A549 (cell line): ENCODE data around the gene TCTA. TPM values are rescaled to one million over a fixed set of nuclear protein-coding genes. Genes with fewer than 3 reads are reported as not detected.
"Not testable (repeated sequence)": the region's sequence is repeated elsewhere in the genome, so short reads cannot be mapped to it uniquely, and the experiment has no call there.

Source experiments
- ATAC-seq, 2 experiments: fragments of 200-7000 bp in 1 of 2; fragments of >200 bp in 1 of 2; cut with Nextera tagmentation in 1 of 2; cut with Tn5 transposase in 1 of 2; 3 replicates each; pipeline versions ENCODE4 v1.8.0 to v1.9.1; 2018 to 2020; ENCODE audit warnings: mild to moderate bottlenecking in 1 of 2, moderate library complexity in 1 of 2
- CTCF ChIA-PET: fragments of 300-600 bp; sonication (Branson Sonifier 250); formaldehyde crosslinking; extraction: SDS; loops from one replicate; lab custom pipeline; 2021; ENCODE audit warnings: antibody characterized with exemption, inconsistent platforms; lab: Yijun Ruan, JAX
- POLR2A ChIA-PET: fragments of 350-600 bp; formaldehyde crosslinking; extraction: SDS; loops from one replicate; lab custom pipeline; 2021; ENCODE audit warnings: antibody characterized with exemption, inconsistent platforms; lab: Yijun Ruan, JAX
- DNase-seq, 2 experiments: peaks; one replicate each; pipeline versions ENCODE4 v3.0.0 to v3.0.0-alpha.2; 2011 to 2016; ENCODE audit warnings: low read depth in 1 of 2, low spot score in 1 of 2
- FAIRE-seq: peaks from 2 replicates; lab custom pipeline; 2011; peaks lifted over from hg19 to GRCh38; lab: Jason Lieb, UNC
- H3K27ac ChIP-seq, 2 experiments: fragments of >200 bp; sonication (Bioruptor Twin); formaldehyde crosslinking; 3 replicates each; pipeline ENCODE4 v1.5.1; 2016 to 2017
- H3K4me1 ChIP-seq: fragments of >200 bp; sonication (Bioruptor Twin); formaldehyde crosslinking; 3 replicates; pipeline ENCODE4 v1.6.1; 2016
- H3K4me2 ChIP-seq: fragments of >200 bp; sonication (Bioruptor Twin); formaldehyde crosslinking; 3 replicates; pipeline ENCODE4 v1.6.1; 2016
- H3K4me3 ChIP-seq: fragments of >200 bp; sonication (Bioruptor Twin); formaldehyde crosslinking; 3 replicates; pipeline ENCODE4 v1.5.1; 2016
- H3K9me3 ChIP-seq: fragments of >200 bp; sonication (Bioruptor Twin); formaldehyde crosslinking; 3 replicates; pipeline ENCODE4 v1.6.1; 2016
- BHLHE40 ChIP-seq: IDR thresholded peaks from 2 replicates; pipeline ENCODE4 v1.6.1; 2012; ENCODE audit warnings: low read depth, low read length, inconsistent platforms
- CBX8 ChIP-seq: fragments of 200-600 bp; sonication (generic); IDR thresholded peaks from 2 replicates; pipeline ENCODE4 v1.6.1; 2016
- CEBPB ChIP-seq, 2 experiments: fragments of >200 bp in 1 of 2; sonication (Bioruptor Twin) in 1 of 2; formaldehyde crosslinking in 1 of 2; IDR thresholded peaks; 2 replicates each; pipeline ENCODE4 v1.6.1; 2012 to 2016
- CHD2 ChIP-seq: fragments of 150-350 bp; IDR thresholded peaks from 2 replicates; pipeline ENCODE4 v1.6.1; 2014; ENCODE audit warnings: low read length; ENCODE audit not compliant: partially characterized antibody
- EP300 ChIP-seq, 2 experiments: fragments of >200 bp; sonication (Bioruptor Twin); formaldehyde crosslinking; IDR thresholded peaks; 2 replicates in 1 of 2; 3 replicates in 1 of 2; pipeline ENCODE4 v1.6.1; 2016 to 2017
- FOSB ChIP-seq: fragments of 250-450 bp; sonication (Bioruptor Pico); IDR thresholded peaks from 2 replicates; pipeline ENCODE4 v1.5.0; 2020; ENCODE audit warnings: mild to moderate bottlenecking, moderate library complexity
- HDAC2 ChIP-seq: fragments of 200-600 bp; sonication (generic); IDR thresholded peaks from 2 replicates; pipeline ENCODE4 v1.6.1; 2016
- HOXB13 ChIP-seq: fragments of 250-450 bp; sonication (Bioruptor Pico); IDR thresholded peaks from 2 replicates; pipeline ENCODE4 v1.5.0; 2020; ENCODE audit warnings: low read depth, mild to moderate bottlenecking, moderate library complexity
- JUN ChIP-seq, 2 experiments: fragments of >200 bp; sonication (Bioruptor Twin); formaldehyde crosslinking; IDR thresholded peaks; 2 replicates in 1 of 2; 3 replicates in 1 of 2; pipeline ENCODE4 v1.6.1; 2016 to 2017
- JUNB ChIP-seq: fragments of >200 bp; sonication (Bioruptor Twin); formaldehyde crosslinking; IDR thresholded peaks from 2 replicates; pipeline ENCODE4 v1.6.1; 2016
- MAFK ChIP-seq: fragments of 450-650 bp; IDR thresholded peaks from 2 replicates; pipeline ENCODE4 v1.6.1; 2014; ENCODE audit not compliant: partially characterized antibody
- PHF8 ChIP-seq: fragments of 200-600 bp; sonication (generic); IDR thresholded peaks from 2 replicates; pipeline ENCODE4 v1.6.1; 2016; ENCODE audit warnings: low read depth, mild to moderate bottlenecking, antibody characterized with exemption, moderate library complexity, borderline replicate concordance
- RARB ChIP-seq: fragments of 250-450 bp; sonication (Bioruptor Pico); IDR thresholded peaks from 2 replicates; pipeline ENCODE4 v1.8.0; 2021; ENCODE audit warnings: mild to moderate bottlenecking, moderate library complexity
- RCOR1 ChIP-seq: fragments of 150-350 bp; IDR thresholded peaks from 2 replicates; pipeline ENCODE4 v1.6.1; 2014; ENCODE audit warnings: antibody characterized with exemption, low read length, low read depth
- SREBF2 ChIP-seq: fragments of 450-650 bp; IDR thresholded peaks from 2 replicates; pipeline ENCODE4 v1.6.1; 2014; ENCODE audit warnings: mild to moderate bottlenecking, moderate library complexity
- TFCP2L1 ChIP-seq: fragments of 250-450 bp; sonication (Bioruptor Pico); IDR thresholded peaks from 2 replicates; pipeline ENCODE4 v1.5.0; 2021; ENCODE audit warnings: mild to moderate bottlenecking
- ZNF302 ChIP-seq: fragments of 250-450 bp; sonication (Bioruptor Pico); IDR thresholded peaks from 2 replicates; pipeline ENCODE4 v1.9.0; 2021; ENCODE audit warnings: inconsistent platforms, mild to moderate bottlenecking, moderate library complexity
- WGBS: methylation state at CpG from one replicate; pipeline ENCODE4 v1.1.6; 2017; ENCODE audit errors: missing lambda C conversion rate; 5-methylcytosine and 5-hydroxymethylcytosine counted together
- polyA plus RNA-seq, 4 experiments: library from polyadenylated mRNA; depleted of rRNA in 3 of 4; stranded (reverse); fragments of >200 nt; fragmentation: RNase III in 1 of 4; extraction: RNeasy Plus Mini Kit Qiagen cat#74134 plus additional on column Dnase treatment in 1 of 4; gene quantifications; 2 replicates in 3 of 4; 3 replicates in 1 of 4; pipeline ENCODE4 v1.2.3, GENCODE V29; 2011 to 2017
- TF ChIP-seq, protein P1 (sequence below): fragments of 200-600 bp; sonication (generic); IDR thresholded peaks from 2 replicates; pipeline ENCODE4 v1.6.1; 2016; ENCODE audit warnings: antibody characterized with exemption, mild to moderate bottlenecking, moderate library complexity
- TF ChIP-seq, protein P2 (sequence below): fragments of >200 bp; sonication (Bioruptor Twin); formaldehyde crosslinking; IDR thresholded peaks from 2 replicates; pipeline ENCODE4 v1.6.1; 2016
- TF ChIP-seq, protein P3 (sequence below): fragments of 450-650 bp; IDR thresholded peaks from 2 replicates; pipeline ENCODE4 v1.6.1; 2014; ENCODE audit warnings: antibody characterized with exemption

TCTA gene
- polyA plus RNA-seq, 2 of the 4 experiments (the other 2 are of a cell fraction) = 14.6 to 14.8 TPM

DNA sequence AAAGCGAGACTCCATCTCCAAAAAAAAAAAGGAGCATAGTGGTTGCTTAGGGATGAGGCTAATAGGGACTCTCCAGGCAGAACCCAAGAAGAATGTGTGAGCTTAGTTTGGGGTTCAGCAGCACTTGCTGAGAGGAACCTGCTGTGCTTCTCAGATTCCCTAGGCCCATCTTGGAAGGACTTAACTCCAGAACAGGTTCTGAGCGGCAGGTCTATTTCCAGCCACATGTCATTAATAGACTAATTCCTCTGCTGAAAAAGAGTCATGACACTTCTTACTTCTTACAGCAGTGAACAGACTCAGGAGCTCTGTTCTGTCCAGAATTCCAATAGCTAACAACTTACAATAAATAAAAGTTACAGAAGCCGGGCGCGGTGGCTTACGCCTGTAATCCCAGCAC is 22.9 kb upstream of the TCTA start:
- H3K4me3 ChIP-seq = no peak overlapping the region
- no peak overlapping the region for H3K4me2 ChIP-seq
- 95% methylated on average over 6 of the region's 6 CpGs for WGBS
- peaks cover 10% of the 10 kb centered on the region for H3K4me1 ChIP-seq
- ChIA-PET CTCF (no interaction called here), POLR2A (interaction anchor here (0.8 to 1.2 kb wide), 2 partner anchors 22 to 31 kb away, joined by 3 read pairs; no protein-coding TSS in a partner anchor)
- TF ChIP-seq RARB (CRISPR knock-in tag) (no peak), FOSB (CRISPR knock-in tag) (no peak), CBX8 (no peak), MAFK (no peak), JUNB (no peak), HDAC2 (no peak), EP300 (IDR thresholded peaks at IDR 0.05) (no peak), SREBF2 (no peak), ZNF302 (CRISPR knock-in tag) (no peak), JUN (IDR thresholded peaks at IDR 0.05) (no peak), CHD2 (no peak), CEBPB (IDR thresholded peaks at IDR 0.05) (no peak), RCOR1 (no peak), TFCP2L1 (no peak), HOXB13 (no peak), BHLHE40 (no peak), PHF8 (no peak)
- TF ChIP-seq, protein P1, sequence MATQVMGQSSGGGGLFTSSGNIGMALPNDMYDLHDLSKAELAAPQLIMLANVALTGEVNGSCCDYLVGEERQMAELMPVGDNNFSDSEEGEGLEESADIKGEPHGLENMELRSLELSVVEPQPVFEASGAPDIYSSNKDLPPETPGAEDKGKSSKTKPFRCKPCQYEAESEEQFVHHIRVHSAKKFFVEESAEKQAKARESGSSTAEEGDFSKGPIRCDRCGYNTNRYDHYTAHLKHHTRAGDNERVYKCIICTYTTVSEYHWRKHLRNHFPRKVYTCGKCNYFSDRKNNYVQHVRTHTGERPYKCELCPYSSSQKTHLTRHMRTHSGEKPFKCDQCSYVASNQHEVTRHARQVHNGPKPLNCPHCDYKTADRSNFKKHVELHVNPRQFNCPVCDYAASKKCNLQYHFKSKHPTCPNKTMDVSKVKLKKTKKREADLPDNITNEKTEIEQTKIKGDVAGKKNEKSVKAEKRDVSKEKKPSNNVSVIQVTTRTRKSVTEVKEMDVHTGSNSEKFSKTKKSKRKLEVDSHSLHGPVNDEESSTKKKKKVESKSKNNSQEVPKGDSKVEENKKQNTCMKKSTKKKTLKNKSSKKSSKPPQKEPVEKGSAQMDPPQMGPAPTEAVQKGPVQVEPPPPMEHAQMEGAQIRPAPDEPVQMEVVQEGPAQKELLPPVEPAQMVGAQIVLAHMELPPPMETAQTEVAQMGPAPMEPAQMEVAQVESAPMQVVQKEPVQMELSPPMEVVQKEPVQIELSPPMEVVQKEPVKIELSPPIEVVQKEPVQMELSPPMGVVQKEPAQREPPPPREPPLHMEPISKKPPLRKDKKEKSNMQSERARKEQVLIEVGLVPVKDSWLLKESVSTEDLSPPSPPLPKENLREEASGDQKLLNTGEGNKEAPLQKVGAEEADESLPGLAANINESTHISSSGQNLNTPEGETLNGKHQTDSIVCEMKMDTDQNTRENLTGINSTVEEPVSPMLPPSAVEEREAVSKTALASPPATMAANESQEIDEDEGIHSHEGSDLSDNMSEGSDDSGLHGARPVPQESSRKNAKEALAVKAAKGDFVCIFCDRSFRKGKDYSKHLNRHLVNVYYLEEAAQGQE = no peak
- H3K27ac ChIP-seq = no peak overlapping the region
- 0 out of 6 replicates have a peak, but pooled peaks of 1 of the 2 experiments have one; percentile 19 for ATAC-seq
- DNase-seq = no peak
- no peaks in the 10 kb centered on the region for H3K9me3 ChIP-seq
- FAIRE-seq = no peak

DNA sequence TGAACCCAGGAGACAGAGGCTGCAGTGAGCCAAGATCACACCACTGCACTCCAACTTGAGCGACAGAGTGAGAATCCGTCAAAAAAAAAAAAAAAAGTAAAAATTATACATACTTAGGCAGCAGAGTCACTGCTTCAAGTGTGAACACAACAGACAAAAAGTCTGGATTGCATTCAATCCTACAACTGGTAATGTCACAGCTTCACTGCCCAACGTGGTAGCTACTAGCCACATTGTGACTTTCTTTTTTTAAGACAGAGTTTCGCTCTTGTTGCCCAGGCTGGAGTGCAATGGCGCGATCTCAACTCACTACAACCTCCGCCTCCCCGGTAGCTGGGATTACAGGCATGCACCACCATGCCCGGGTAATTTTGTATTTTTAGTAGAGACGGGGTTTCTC is 20.9 kb upstream of the TCTA start:
- DNase-seq, H3K4me3 ChIP-seq, H3K4me2 ChIP-seq, H3K9me3 ChIP-seq, H3K4me1 ChIP-seq, FAIRE-seq, CTCF ChIA-PET, H3K27ac ChIP-seq, ATAC-seq: not testable (repeated sequence)
- WGBS = 87% methylated on average over 10 of the region's 10 CpGs
- POLR2A ChIA-PET = interaction anchor here (0.7 kb wide), 1 partner anchor 21 kb away, joined by 3 read pairs; no protein-coding TSS in a partner anchor

DNA sequence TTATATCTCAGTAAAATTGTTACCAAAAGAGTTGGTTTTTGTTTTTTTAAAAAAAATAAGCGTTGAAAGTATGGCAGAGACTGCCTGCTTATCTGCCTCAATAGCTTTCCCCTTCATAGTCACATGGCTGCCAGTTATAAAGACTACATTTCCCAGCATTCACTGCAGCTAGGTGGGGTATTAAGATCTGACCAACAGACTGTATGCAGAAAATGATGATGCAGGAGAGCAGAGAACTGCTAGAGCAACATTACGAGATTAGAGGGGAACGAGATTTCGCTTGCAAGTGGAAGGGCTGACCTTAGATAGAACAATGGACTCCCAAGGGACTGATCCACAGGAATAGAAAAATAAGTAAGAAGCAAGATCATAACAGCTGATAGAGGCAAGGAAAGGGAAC is 14.8 kb upstream of the TCTA start:
- WGBS = 72% methylated on average over 4 of the region's 4 CpGs
- TF ChIP-seq, protein P2, sequence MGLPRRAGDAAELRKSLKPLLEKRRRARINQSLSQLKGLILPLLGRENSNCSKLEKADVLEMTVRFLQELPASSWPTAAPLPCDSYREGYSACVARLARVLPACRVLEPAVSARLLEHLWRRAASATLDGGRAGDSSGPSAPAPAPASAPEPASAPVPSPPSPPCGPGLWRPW = no peak
- TF ChIP-seq, protein P3, sequence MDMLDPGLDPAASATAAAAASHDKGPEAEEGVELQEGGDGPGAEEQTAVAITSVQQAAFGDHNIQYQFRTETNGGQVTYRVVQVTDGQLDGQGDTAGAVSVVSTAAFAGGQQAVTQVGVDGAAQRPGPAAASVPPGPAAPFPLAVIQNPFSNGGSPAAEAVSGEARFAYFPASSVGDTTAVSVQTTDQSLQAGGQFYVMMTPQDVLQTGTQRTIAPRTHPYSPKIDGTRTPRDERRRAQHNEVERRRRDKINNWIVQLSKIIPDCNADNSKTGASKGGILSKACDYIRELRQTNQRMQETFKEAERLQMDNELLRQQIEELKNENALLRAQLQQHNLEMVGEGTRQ = 0 out of 2 replicates have a peak, but pooled peaks have one; percentile 14
- Histone ChIP-seq H3K4me2 (no peak overlapping the region), H3K9me3 (no peaks in the 10 kb centered on the region), H3K4me3 (no peak overlapping the region), H3K4me1 (peaks cover 14% of the 10 kb centered on the region; the same call in 1 of the 3 replicates), H3K27ac (no peak overlapping the region)
- CTCF ChIA-PET = no interaction called here
- ATAC-seq (peak; percentile 65 to 75; a peak in 4 of 6 replicates), FAIRE-seq (no peak), DNase-seq (peak in 1 of 2 experiments; percentile 30)
- POLR2A ChIA-PET = interaction anchor here (1.0 kb wide), 1 partner anchor 14 kb away, joined by 4 read pairs; the partner anchor contains the start of genes RHOA and TCTA
